Activated CD4-positive, alpha-beta memory T cell treated with anti-CD3 and anti-CD28 coated beads for 36 hours (primary cell): ENCODE data around the gene PRL. TPM values are rescaled to one million over a fixed set of nuclear protein-coding genes. Genes with fewer than 3 reads are reported as not detected.

ENCODE experiments used
- CTCF ChIA-PET: fragments of 350-600 bp; sonication (Branson Sonifier 250); formaldehyde crosslinking; loops from one replicate; lab custom pipeline; 2021; ENCODE audit warnings: antibody characterized with exemption, inconsistent platforms; lab: Charles Lee
- POLR2A ChIA-PET: fragments of 350-600 bp; sonication (Branson Sonifier 250); formaldehyde crosslinking; loops from one replicate; lab custom pipeline; 2021; ENCODE audit warnings: antibody characterized with exemption; lab: Charles Lee
- DNase-seq: peaks from one replicate; pipeline ENCODE4 v3.0.0-alpha.2; 2020
- H3K27ac Mint-ChIP-seq: one replicate; pipeline ENCODE4 v1.8.0; 2021; ENCODE audit warnings: mixed read lengths
- H3K27me3 Mint-ChIP-seq: one replicate; pipeline ENCODE4 v1.8.0; 2021; ENCODE audit warnings: mixed read lengths
- H3K36me3 Mint-ChIP-seq: one replicate; pipeline ENCODE4 v1.8.0; 2021; ENCODE audit warnings: mixed read lengths
- H3K4me1 Mint-ChIP-seq: one replicate; pipeline ENCODE4 v1.8.0; 2021; ENCODE audit warnings: low read depth, mixed read lengths
- H3K4me3 Mint-ChIP-seq: one replicate; pipeline ENCODE4 v1.8.0; 2021; ENCODE audit warnings: mild to moderate bottlenecking, mixed read lengths
- H3K9me3 Mint-ChIP-seq: one replicate; pipeline ENCODE4 v1.8.0; 2021; ENCODE audit warnings: mixed read lengths
- intact Hi-C: fragments of 100-400 bp; cut with micrococcal nuclease; formaldehyde crosslinking; loops from one replicate; pipeline ENCODE4 v1.15.1; 2023
- total RNA-seq, 2 experiments: library from RNA; stranded (reverse); gene quantifications; one replicate each; pipeline ENCODE4 v1.2.3, GENCODE V29; 2021

The PRL gene
- total RNA-seq, 2 experiments from 2014 or later: not detected

- intact Hi-C loops: no loop called here
- no peak for DNase-seq
- H3K4me1 Mint-ChIP-seq: no peaks in the 10 kb centered on the region
- POLR2A ChIA-PET: no interaction called here
- CTCF ChIA-PET: no interaction called here
- H3K36me3 Mint-ChIP-seq: no peaks in the 10 kb centered on the region
- no peaks in the 10 kb centered on the region for H3K27me3 Mint-ChIP-seq
- peaks cover 20% of the 10 kb centered on the region for H3K9me3 Mint-ChIP-seq
- H3K27ac Mint-ChIP-seq: no peak overlapping the region
- H3K4me3 Mint-ChIP-seq: no peak overlapping the region
These were observed 56.8 kb downstream of the PRL start for GRCh38 chr6:22240025-22240424.

- DNase-seq: no peak
- no peak overlapping the region for H3K4me3 Mint-ChIP-seq
- POLR2A ChIA-PET: no interaction called here
- CTCF ChIA-PET: no interaction called here
- no peaks in the 10 kb centered on the region for H3K4me1 Mint-ChIP-seq
- intact Hi-C loops: no loop called here
- H3K9me3 Mint-ChIP-seq: peaks cover 18% of the 10 kb centered on the region
- no peaks in the 10 kb centered on the region for H3K36me3 Mint-ChIP-seq
- no peak overlapping the region for H3K27ac Mint-ChIP-seq
- H3K27me3 Mint-ChIP-seq: no peaks in the 10 kb centered on the region
These were observed 57.4 kb downstream of the PRL start for GRCh38 chr6:22239261-22239921.

- Mint-ChIP-seq H3K27me3 (no peaks in the 10 kb centered on the region), H3K27ac (no peak overlapping the region), H3K9me3 (peaks cover 16% of the 10 kb centered on the region), H3K4me1 (no peaks in the 10 kb centered on the region), H3K4me3 (no peak overlapping the region), H3K36me3 (no peaks in the 10 kb centered on the region)
- ChIA-PET CTCF (no interaction called here), POLR2A (no interaction called here)
- no peak for DNase-seq
- intact Hi-C loops: no loop called here
These were observed 58.0 kb downstream of the PRL start for GRCh38 chr6:22238861-22239260.

- peaks cover 8% of the 10 kb centered on the region for H3K9me3 Mint-ChIP-seq
- no peak overlapping the region for H3K27ac Mint-ChIP-seq
- H3K36me3 Mint-ChIP-seq: no peaks in the 10 kb centered on the region
- no peak for DNase-seq
- POLR2A ChIA-PET: no interaction called here
- H3K4me1 Mint-ChIP-seq: no peaks in the 10 kb centered on the region
- CTCF ChIA-PET: no interaction called here
- intact Hi-C loops: no loop called here
- H3K27me3 Mint-ChIP-seq: no peaks in the 10 kb centered on the region
- H3K4me3 Mint-ChIP-seq: no peak overlapping the region
These were observed 59.3 kb downstream of the PRL start for GRCh38 chr6:22237526-22237925.
